Activated CD4-positive, alpha-beta T cell treated with anti-CD3 and anti-CD28 coated beads, Interleukin-2, amount 50 U/mL, for 48 hours (primary cell): ENCODE data around the gene AVP.
A peak's percentile ranks its signal among the peaks of the same experiment; 100 is the strongest.
"Not testable (repeated sequence)": the region's sequence is repeated elsewhere in the genome, so short reads cannot be mapped to it uniquely, and the experiment has no call there.

ENCODE experiments used
- DNase-seq, 2 experiments: peaks; one replicate each; pipeline ENCODE4 v3.0.0-alpha.2; 2020

The AVP gene, protein sequence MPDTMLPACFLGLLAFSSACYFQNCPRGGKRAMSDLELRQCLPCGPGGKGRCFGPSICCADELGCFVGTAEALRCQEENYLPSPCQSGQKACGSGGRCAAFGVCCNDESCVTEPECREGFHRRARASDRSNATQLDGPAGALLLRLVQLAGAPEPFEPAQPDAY

GRCh38 chr20:3084283-3084985 lies at the start of gene AVP:
AVP (minus strand) TSS chr20:3084724; CDS start chr20:3084674, 50 bp downstream.
- DNase-seq: no peak

DNA sequence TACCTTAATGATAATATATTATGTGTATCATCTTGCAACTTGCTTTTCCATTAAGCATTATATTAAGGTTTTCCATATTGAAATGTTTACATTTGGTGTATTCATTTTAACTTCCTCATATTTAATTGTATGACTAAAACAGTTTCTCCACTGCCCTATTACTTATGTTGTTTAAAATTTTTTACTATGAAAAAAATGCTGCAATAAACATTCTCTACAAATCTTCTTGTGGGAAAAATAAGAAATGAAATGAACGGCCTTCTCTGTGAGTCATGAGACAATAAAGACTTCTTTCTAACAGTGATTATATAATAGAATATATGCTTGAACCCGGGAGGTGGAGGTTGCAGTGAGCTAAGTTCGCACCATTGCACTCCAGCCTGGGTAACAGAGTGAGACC lies 49.6 kb upstream of the AVP start:
- no peak for DNase-seq

- no peak for DNase-seq
These were observed 48.6 kb upstream of the AVP start for GRCh38 chr20:3133155-3133554.

- DNase-seq: no peak
These were observed 45.6 kb upstream of the AVP start for GRCh38 chr20:3130051-3130600.

DNA sequence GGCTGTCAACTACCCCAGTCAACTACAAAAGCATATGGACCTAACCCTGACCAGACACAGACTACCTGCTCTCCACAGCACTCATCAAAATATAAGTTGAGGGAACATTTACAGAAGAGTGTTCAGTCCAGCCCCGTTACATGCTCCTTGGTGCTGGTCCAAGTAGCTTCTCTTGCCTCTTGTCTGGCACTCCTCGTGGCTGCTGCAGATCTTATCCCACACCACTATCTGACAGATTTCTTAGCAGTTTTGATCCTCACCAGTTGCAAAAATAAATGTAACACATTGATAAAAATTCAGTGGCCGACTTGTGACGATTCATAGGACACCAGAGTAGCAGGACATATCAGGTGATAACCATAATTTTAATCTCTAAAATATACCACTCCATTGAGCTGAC lies 44.6 kb upstream of the AVP start:
- DNase-seq: no peak

GRCh38 chr20:3128275-3128984 lies 43.9 kb upstream of the AVP start:
- DNase-seq: no peak

GRCh38 chr20:3126527-3126859 lies 42.0 kb upstream of the AVP start:
- no peak for DNase-seq

DNA sequence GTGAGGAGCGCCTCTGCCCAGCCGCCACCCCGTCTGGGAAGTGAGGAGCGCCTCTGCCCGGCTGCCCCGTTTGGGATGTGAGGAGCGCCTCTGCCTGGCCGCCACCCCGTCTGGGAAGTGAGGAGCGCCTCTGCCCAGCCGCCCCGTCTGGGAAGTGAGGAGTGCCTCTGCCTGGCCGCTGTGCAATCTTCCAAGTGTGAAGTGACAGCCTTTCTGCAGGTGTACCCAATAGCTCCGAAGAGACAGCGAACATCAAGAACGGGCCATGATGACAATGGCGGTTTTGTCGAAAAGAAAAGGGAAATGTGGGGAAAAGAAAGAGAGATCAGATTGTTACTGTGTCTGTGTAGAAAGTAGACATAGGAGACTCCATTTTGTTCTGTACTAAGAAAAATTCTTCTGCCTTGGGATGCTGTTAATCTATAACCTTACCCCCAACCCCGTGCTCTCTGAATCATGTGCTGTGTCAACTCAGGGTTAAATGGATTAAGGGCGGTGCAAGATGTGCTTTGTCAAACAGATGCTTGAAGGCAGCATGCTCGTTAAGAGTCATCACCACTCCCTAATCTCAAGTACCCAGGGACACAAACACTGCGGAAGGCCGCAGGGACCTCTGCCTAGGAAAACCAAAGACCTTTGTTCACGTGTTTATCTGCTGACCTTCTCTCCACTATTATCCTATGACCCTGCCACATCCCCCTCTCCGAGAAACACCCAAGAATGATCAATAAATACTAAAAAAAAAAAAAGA lies 41.4 kb upstream of the AVP start:
- not testable (repeated sequence) for DNase-seq

- not testable (repeated sequence) for DNase-seq
These were observed 40.4 kb upstream of the AVP start for GRCh38 chr20:3124773-3125560.

DNA sequence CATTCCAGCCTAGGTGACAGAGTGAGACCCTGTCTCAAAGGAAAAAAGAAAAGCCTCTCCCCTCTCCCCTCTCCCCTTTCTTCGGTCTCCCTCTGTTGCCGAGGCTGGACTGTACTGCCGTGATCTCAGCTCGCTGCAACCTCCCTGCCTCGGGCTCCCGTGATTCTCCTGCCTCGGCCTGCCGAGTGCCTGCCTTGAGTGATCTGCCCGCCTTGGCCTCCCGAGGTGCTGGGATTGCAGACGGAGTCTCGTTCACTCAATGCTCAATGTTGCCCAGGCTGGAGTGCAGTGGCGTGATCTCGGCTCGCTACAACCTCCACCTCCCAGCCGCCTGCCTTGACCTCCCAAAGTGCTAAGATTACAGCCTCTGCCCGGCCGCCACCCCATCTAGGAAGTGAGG lies 39.6 kb upstream of the AVP start:
- not testable (repeated sequence) for DNase-seq

DNA sequence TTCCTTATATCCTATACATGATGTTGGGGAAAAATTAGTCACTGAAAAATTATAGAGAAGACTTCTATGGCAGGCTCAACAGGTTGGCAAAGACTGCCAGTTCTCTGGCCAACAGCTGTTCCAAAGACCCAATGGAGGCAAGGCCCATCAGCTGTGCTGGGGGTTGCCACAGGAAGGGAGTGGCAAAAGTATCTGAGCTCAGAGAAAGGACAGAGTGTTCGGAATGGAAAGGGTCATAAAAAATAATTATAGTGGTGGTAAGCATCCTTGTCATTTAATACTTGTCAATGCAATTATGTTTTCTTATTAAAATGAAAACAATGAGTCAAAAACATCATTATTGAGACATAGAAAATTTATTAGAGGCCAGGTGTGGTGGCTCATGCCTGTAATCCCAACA lies 39.0 kb upstream of the AVP start:
- DNase-seq: no peak

DNA sequence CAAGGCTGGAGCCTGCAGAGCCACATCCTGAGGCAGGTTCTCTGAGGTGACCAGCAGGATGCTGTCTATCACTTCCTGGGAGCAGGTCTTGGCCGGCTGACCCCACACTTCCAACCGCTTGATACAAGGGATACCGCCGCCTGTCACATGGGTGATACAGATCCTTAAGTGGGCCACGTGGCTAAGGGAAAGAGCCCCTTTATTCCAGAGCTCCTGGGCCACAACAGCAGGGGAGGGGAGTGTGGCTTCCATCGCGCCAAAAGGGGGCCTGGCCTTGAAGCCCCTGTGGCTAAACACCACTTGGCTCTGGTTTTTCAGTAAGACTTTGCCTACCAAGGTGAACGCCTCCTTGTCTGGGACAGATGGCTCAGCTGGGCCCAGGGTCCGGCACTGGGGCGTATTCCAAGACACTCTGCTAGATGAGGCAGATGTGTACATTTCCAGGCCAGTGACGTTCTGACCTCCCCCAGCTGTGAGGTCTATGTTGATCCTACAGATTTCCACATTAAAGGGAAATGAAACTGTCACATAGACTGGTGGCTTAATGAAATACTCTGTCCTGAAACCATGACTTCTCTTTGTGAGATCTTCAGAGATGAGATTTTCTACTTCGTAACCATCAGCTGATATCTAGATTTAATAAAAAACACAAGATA lies 37.6 kb upstream of the AVP start:
- no peak for DNase-seq

- no peak for DNase-seq
These were observed 36.9 kb upstream of the AVP start for GRCh38 chr20:3121271-3121911.

GRCh38 chr20:3119044-3119443 lies 34.5 kb upstream of the AVP start:
- no peak for DNase-seq

GRCh38 chr20:3117839-3118379 lies 33.4 kb upstream of the AVP start:
- DNase-seq: peak; percentile 36 to 51

GRCh38 chr20:3116341-3116740 lies 31.8 kb upstream of the AVP start:
- no peak for DNase-seq

GRCh38 chr20:3115190-3116107 lies 30.9 kb upstream of the AVP start:
- peak; percentile 16 to 30 for DNase-seq

DNA sequence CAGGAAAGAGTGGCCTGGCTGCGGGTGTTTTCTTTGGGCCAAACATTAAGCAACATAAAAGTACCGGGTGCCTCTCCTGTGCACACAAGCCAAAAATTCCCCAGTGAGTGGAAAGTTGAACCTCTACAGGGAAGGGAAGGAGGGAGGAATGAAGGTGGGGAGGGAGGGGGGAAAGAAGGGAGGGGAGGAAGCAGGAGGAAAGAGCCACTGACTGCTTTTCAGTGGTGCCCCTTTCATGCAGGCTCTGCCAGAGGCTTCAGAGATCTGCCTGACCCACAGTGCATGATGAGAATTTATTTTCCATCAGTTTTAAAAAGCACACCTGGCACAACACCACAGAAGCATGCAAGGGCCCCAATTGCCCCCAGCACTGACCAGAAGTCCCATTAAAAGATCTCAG lies 27.5 kb upstream of the AVP start:
- DNase-seq: no peak

- DNase-seq: no peak
These were observed 27.0 kb upstream of the AVP start for GRCh38 chr20:3111507-3111906.
